Osteoblast (primary cell): ENCODE results near the gene EEA1. TPM values are rescaled to one million over a fixed set of nuclear protein-coding genes. Genes with fewer than 3 reads are reported as not detected.

ENCODE experiments used
- DNase-seq: peaks from one replicate; pipeline ENCODE4 v3.0.0; 2011; ENCODE audit warnings: low spot score, mixed read lengths; ENCODE audit not compliant: insufficient read length; ENCODE audit errors: missing footprints
- H2AFZ ChIP-seq: 2 replicates; pipeline ENCODE4 v1.6.0; 2011; ENCODE audit warnings: mild to moderate bottlenecking, low read length
- H3K27ac ChIP-seq: 2 replicates; pipeline ENCODE4 v1.5.1; 2011; ENCODE audit warnings: mild to moderate bottlenecking, low read depth, low read length, moderate library complexity
- H3K27me3 ChIP-seq: 2 replicates; pipeline ENCODE4 v1.6.0; 2012; ENCODE audit warnings: mild to moderate bottlenecking, control low read depth, inconsistent platforms, low read length, moderate library complexity; ENCODE audit not compliant: insufficient read depth
- H3K36me3 ChIP-seq: 2 replicates; pipeline ENCODE4 v1.5.1; 2011; ENCODE audit warnings: mild to moderate bottlenecking, low read length, control low read depth, moderate library complexity; ENCODE audit not compliant: insufficient read depth
- H3K4me1 ChIP-seq: 2 replicates; pipeline ENCODE4 v1.5.1; 2011; ENCODE audit warnings: mild to moderate bottlenecking, low read length, control low read depth, moderate library complexity; ENCODE audit not compliant: insufficient read depth
- H3K4me2 ChIP-seq: 2 replicates; pipeline ENCODE4 v1.6.0; 2011; ENCODE audit warnings: mild to moderate bottlenecking, low read length; ENCODE audit not compliant: insufficient read depth
- H3K4me3 ChIP-seq: fragments of 200-600 bp; sonication (generic); 3 replicates; pipeline ENCODE4 v1.5.1; 2012; ENCODE audit warnings: mild to moderate bottlenecking, low read length, inconsistent platforms; ENCODE audit not compliant: insufficient read depth
- H3K79me2 ChIP-seq: 2 replicates; pipeline ENCODE4 v1.6.0; 2012; ENCODE audit warnings: mild to moderate bottlenecking, low read length, control low read depth, inconsistent platforms; ENCODE audit not compliant: insufficient read depth
- H3K9me3 ChIP-seq: 2 replicates; pipeline ENCODE4 v1.5.1; 2011; ENCODE audit warnings: low read depth, low read length, control low read depth
- H4K20me1 ChIP-seq: 2 replicates; pipeline ENCODE4 v1.6.0; 2012; ENCODE audit warnings: mild to moderate bottlenecking, low read length, control low read depth; ENCODE audit not compliant: insufficient read depth
- total RNA-seq: library from RNA; depleted of rRNA; stranded (reverse); fragments of >200 nt; gene quantifications from 2 replicates; pipeline ENCODE4 v1.2.3, GENCODE V29; 2012
- TF ChIP-seq, protein P1 (sequence below): IDR thresholded peaks from 2 replicates; pipeline ENCODE4 v1.5.1; 2011; ENCODE audit warnings: mild to moderate bottlenecking, low read depth, low read length, moderate library complexity; ENCODE audit errors: extremely low read depth

The EEA1 gene
- total RNA-seq, 1 donor: 32.9 TPM

DNA sequence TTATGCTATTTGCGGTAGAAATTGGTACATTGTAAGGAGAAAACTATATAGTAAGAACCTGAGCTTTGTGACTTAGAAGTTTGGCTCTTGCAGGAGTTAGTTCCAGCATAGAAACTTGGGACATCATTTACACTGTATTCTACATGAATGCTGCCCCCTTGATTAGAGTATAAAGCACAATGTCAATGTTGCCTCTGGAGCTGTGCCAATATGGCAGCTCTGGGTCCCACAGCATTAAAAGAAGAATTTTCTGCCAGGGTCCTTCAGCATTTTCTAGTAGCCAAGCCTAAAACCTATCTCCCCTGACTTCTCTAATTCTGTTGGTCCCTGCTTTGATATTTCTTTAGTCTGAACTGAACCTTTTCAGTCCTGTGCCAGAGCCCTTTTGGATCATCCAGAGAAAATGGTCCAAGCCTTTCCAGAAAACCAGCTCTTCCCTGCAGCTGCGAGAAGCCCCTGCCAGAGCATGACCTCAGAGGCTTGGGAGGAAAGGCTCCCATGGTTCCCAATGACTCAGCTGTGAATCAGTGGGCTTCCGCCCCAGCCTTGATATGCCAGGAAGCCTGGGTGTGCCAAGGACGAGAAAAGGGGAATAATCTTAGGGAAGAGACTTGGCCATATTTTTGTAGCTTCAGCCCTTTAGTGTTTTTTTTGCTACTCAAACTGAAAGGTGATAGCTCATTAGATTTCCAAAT, 183.1 kb downstream of the EEA1 start:
- Histone ChIP-seq H3K36me3 (no peaks in the 10 kb centered on the region), H3K4me1 (peaks cover 26% of the 10 kb centered on the region), H3K79me2 (no peaks in the 10 kb centered on the region), H3K9me3 (no peaks in the 10 kb centered on the region), H3K27ac (peak overlapping the region; percentile 73), H3K4me3 (peak overlapping the region; percentile 27), H4K20me1 (no peaks in the 10 kb centered on the region), H3K4me2 (peak overlapping the region; percentile 53), H3K27me3 (no peaks in the 10 kb centered on the region), H2AFZ (peak overlapping the region; percentile 71)
- TF ChIP-seq, protein P1, sequence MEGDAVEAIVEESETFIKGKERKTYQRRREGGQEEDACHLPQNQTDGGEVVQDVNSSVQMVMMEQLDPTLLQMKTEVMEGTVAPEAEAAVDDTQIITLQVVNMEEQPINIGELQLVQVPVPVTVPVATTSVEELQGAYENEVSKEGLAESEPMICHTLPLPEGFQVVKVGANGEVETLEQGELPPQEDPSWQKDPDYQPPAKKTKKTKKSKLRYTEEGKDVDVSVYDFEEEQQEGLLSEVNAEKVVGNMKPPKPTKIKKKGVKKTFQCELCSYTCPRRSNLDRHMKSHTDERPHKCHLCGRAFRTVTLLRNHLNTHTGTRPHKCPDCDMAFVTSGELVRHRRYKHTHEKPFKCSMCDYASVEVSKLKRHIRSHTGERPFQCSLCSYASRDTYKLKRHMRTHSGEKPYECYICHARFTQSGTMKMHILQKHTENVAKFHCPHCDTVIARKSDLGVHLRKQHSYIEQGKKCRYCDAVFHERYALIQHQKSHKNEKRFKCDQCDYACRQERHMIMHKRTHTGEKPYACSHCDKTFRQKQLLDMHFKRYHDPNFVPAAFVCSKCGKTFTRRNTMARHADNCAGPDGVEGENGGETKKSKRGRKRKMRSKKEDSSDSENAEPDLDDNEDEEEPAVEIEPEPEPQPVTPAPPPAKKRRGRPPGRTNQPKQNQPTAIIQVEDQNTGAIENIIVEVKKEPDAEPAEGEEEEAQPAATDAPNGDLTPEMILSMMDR: no peak
- peak; percentile 93 for DNase-seq

- H3K27me3 ChIP-seq: no peaks in the 10 kb centered on the region
- no peaks in the 10 kb centered on the region for H3K9me3 ChIP-seq
- no peak overlapping the region for H3K4me2 ChIP-seq
- H3K36me3 ChIP-seq: no peaks in the 10 kb centered on the region
- no peak for DNase-seq
- no peak overlapping the region for H2AFZ ChIP-seq
- no peaks in the 10 kb centered on the region for H4K20me1 ChIP-seq
- peaks cover 26% of the 10 kb centered on the region for H3K4me1 ChIP-seq
- no peaks in the 10 kb centered on the region for H3K79me2 ChIP-seq
- H3K4me3 ChIP-seq: no peak overlapping the region
- H3K27ac ChIP-seq: no peak overlapping the region
- TF ChIP-seq, protein P1: no peak
These were observed 186.1 kb downstream of the EEA1 start for GRCh38 chr12:92743026-92743425.

- H3K9me3 ChIP-seq: no peaks in the 10 kb centered on the region
- H3K27me3 ChIP-seq: no peaks in the 10 kb centered on the region
- H3K36me3 ChIP-seq: no peaks in the 10 kb centered on the region
- H4K20me1 ChIP-seq: no peaks in the 10 kb centered on the region
- no peaks in the 10 kb centered on the region for H3K79me2 ChIP-seq
- H3K4me3 ChIP-seq: no peak overlapping the region
- no peak overlapping the region for H2AFZ ChIP-seq
- no peak overlapping the region for H3K27ac ChIP-seq
- DNase-seq: no peak
- H3K4me1 ChIP-seq: peaks cover 11% of the 10 kb centered on the region
- TF ChIP-seq, protein P1: no peak
- H3K4me2 ChIP-seq: no peak overlapping the region
These were observed 188.7 kb downstream of the EEA1 start for GRCh38 chr12:92740411-92740810.

DNA sequence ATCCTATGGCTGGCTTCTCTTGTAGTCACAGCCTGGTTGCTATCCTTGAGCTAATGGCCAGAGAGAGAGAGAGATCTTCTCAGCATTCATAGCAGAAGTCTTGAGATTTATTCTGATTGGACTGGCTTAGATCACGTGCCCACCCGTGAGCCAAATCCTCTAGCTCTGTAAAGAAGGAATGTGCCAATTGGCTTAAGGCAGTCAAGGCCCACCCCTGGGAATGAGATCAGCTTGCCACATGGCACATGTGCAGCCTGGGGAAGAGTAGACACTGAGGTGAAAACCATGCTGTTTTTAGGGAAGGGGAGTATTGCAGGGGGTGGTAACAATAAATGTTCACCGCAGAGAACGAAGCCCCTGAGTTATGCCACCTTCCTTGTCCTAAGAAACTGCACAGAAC, 190.0 kb downstream of the EEA1 start:
- Histone ChIP-seq H3K4me3 (no peak overlapping the region), H3K4me2 (no peak overlapping the region), H2AFZ (no peak overlapping the region), H3K27me3 (no peaks in the 10 kb centered on the region), H3K36me3 (no peaks in the 10 kb centered on the region), H3K4me1 (peaks cover 17% of the 10 kb centered on the region), H3K79me2 (no peaks in the 10 kb centered on the region), H3K27ac (no peak overlapping the region), H3K9me3 (no peaks in the 10 kb centered on the region), H4K20me1 (no peaks in the 10 kb centered on the region)
- TF ChIP-seq, protein P1: no peak
- DNase-seq: no peak
